ENCODE results near the gene DSG4. TPM values are rescaled to one million over a fixed set of nuclear protein-coding genes. Genes with fewer than 3 reads are reported as not detected.

The DSG4 gene
- total RNA-seq, 1 donor from 2014 or later = not detected

DNA sequence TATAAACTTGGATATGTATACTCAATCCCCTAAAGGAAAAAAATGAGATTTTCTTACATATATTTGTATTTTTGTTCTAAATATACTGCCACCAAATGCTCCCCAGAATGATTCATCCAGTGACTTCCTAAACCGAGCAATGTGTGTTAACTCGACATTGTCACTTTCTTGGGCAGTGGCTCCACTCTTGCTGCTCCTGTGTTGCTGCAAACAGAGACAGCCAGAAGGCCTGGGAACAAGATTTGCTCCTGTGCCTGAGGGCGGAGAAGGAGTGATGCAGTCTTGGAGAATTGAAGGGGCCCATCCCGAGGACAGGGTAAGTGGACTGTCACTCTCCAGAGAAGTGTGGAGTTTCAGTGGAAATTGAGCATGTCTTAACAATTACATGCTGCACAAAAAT, 32.7 kb downstream of the DSG4 start:
- no peak for DNase-seq (ENCODE audit: low read depth)
- Histone ChIP-seq H3K27me3 (ENCODE audit: control insufficient read depth, insufficient read depth, low read length) (no peaks in the 10 kb centered on the region), H3K4me3 (ENCODE audit: low read depth, low read length) (no peak overlapping the region), H3K36me3 (ENCODE audit: control insufficient read depth, insufficient read depth, low read length) (no peaks in the 10 kb centered on the region)
- TF ChIP-seq, protein P1, sequence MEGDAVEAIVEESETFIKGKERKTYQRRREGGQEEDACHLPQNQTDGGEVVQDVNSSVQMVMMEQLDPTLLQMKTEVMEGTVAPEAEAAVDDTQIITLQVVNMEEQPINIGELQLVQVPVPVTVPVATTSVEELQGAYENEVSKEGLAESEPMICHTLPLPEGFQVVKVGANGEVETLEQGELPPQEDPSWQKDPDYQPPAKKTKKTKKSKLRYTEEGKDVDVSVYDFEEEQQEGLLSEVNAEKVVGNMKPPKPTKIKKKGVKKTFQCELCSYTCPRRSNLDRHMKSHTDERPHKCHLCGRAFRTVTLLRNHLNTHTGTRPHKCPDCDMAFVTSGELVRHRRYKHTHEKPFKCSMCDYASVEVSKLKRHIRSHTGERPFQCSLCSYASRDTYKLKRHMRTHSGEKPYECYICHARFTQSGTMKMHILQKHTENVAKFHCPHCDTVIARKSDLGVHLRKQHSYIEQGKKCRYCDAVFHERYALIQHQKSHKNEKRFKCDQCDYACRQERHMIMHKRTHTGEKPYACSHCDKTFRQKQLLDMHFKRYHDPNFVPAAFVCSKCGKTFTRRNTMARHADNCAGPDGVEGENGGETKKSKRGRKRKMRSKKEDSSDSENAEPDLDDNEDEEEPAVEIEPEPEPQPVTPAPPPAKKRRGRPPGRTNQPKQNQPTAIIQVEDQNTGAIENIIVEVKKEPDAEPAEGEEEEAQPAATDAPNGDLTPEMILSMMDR (IDR thresholded peaks at IDR 0.05; ENCODE audit: insufficient read depth, low read length, poor library complexity, severe bottlenecking) = no peak

DNA sequence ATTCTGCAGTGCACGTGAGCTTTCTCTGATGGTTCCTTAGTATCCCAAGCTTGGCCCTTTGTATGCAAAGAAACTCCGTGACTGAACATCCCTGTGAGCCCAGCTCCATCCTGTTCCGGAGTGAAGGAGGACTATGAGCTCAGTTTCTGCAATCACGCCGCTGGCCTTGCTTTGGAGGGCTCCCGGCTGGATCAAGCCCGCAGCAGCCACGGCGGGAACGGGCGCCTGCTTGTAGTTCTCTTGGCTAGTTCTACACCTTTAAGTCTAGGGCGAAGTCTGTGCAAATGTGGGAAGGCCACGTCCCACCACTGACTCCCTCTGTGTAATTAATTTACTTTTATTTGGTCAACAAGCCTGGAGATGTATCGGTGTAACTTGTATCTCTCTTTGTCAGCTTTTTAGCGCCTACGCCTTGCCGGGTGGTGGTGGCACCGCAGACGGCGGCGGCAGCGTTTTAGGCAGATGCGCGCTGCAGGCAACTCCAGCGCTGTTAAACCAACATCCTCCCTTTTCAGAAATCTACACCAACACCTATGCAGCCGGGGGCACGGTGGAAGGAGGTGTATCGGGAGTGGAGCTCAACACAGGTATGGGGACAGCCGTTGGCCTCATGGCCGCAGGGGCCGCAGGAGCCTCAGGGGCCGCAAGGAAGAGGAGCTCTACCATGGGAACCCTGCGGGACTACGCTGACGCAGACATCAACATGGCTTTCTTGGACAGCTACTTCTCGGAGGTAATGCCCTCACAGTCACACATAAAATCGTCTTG, 34.3 kb downstream of the DSG4 start:
- H3K4me3 ChIP-seq (ENCODE audit: low read depth, low read length) = no peak overlapping the region
- no peaks in the 10 kb centered on the region for H3K27me3 ChIP-seq (ENCODE audit: control insufficient read depth, insufficient read depth, low read length)
- TF ChIP-seq, protein P1 (IDR thresholded peaks at IDR 0.05; ENCODE audit: insufficient read depth, low read length, poor library complexity, severe bottlenecking) = no peak
- DNase-seq (ENCODE audit: low read depth) = no peak
- H3K36me3 ChIP-seq (ENCODE audit: control insufficient read depth, insufficient read depth, low read length) = no peaks in the 10 kb centered on the region

GRCh38 chr18:31413137-31413536, 36.6 kb downstream of the DSG4 start:
- H3K4me3 ChIP-seq (ENCODE audit: low read depth, low read length) = no peak overlapping the region
- TF ChIP-seq, protein P1 (IDR thresholded peaks at IDR 0.05; ENCODE audit: insufficient read depth, low read length, poor library complexity, severe bottlenecking) = no peak
- no peaks in the 10 kb centered on the region for H3K36me3 ChIP-seq (ENCODE audit: control insufficient read depth, insufficient read depth, low read length)
- no peaks in the 10 kb centered on the region for H3K27me3 ChIP-seq (ENCODE audit: control insufficient read depth, insufficient read depth, low read length)
- DNase-seq (ENCODE audit: low read depth) = no peak

GRCh38 chr18:31417850-31418249, 41.3 kb downstream of the DSG4 start:
- TF ChIP-seq, protein P1 (IDR thresholded peaks at IDR 0.05; ENCODE audit: insufficient read depth, low read length, poor library complexity, severe bottlenecking) = no peak
- DNase-seq (ENCODE audit: low read depth) = no peak
- no peak overlapping the region for H3K4me3 ChIP-seq (ENCODE audit: low read depth, low read length)
- H3K36me3 ChIP-seq (ENCODE audit: control insufficient read depth, insufficient read depth, low read length) = no peaks in the 10 kb centered on the region
- H3K27me3 ChIP-seq (ENCODE audit: control insufficient read depth, insufficient read depth, low read length) = no peaks in the 10 kb centered on the region

- H3K27me3 ChIP-seq (ENCODE audit: control insufficient read depth, insufficient read depth, low read length) = no peaks in the 10 kb centered on the region
- H3K36me3 ChIP-seq (ENCODE audit: control insufficient read depth, insufficient read depth, low read length) = no peaks in the 10 kb centered on the region
- DNase-seq (ENCODE audit: low read depth) = no peak
- no peak overlapping the region for H3K4me3 ChIP-seq (ENCODE audit: low read depth, low read length)
- TF ChIP-seq, protein P1 (IDR thresholded peaks at IDR 0.05; ENCODE audit: insufficient read depth, low read length, poor library complexity, severe bottlenecking) = no peak
Observed at GRCh38 chr18:31419457-31419932, 42.9 kb downstream of the DSG4 start.

DNA sequence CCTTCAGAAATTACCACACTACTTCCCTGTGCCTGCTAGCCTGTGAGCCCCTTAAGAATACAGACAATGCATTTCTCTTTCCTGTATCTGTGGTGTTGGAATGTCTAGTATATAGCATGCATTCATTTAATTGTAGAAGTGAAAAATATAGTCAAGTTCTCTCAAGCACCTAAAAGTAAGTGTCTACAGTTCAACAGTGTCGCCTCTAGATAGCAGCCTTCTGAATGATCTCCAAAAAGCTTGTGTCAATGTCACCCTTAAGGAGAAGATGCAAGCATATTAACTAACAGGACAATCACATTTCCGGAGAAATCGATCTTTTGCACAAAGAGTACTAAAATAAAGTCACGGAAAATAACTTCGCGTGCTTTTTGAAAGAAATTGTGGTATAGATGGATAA, 43.5 kb downstream of the DSG4 start:
- H3K4me3 ChIP-seq (ENCODE audit: low read depth, low read length) = no peak overlapping the region
- TF ChIP-seq, protein P1 (IDR thresholded peaks at IDR 0.05; ENCODE audit: insufficient read depth, low read length, poor library complexity, severe bottlenecking) = no peak
- H3K27me3 ChIP-seq (ENCODE audit: control insufficient read depth, insufficient read depth, low read length) = no peaks in the 10 kb centered on the region
- DNase-seq (ENCODE audit: low read depth) = no peak
- H3K36me3 ChIP-seq (ENCODE audit: control insufficient read depth, insufficient read depth, low read length) = no peaks in the 10 kb centered on the region

Data from kidney epithelial cell (primary cell).